Right atrium auricular region (tissue), 2 donors: Measurements from ENCODE around the gene PRG2. TPM values are rescaled to one million over a fixed set of nuclear protein-coding genes. Genes with fewer than 3 reads are reported as not detected.

ENCODE experiments used
- DNase-seq: peaks from one replicate; pipeline ENCODE4 v3.0.0-alpha.2; 2019; ENCODE audit warnings: low spot score
- H3K27ac ChIP-seq, 2 donors: fragments of 200-600 bp; sonication (generic); 1 replicate in 1 of 2; 2 replicates in 1 of 2; pipeline ENCODE4 v1.5.1; 2016 to 2019
- H3K27me3 ChIP-seq, 2 donors: fragments of 200-600 bp; sonication (generic); one replicate each; pipeline versions ENCODE4 v1.5.1 to v1.6.0; 2017 to 2019
- H3K36me3 ChIP-seq: fragments of 200-600 bp; sonication (generic); one replicate; pipeline ENCODE4 v1.5.1; 2016
- H3K4me1 ChIP-seq, 2 donors: fragments of 200-600 bp; sonication (generic); one replicate each; pipeline versions ENCODE4 v1.5.1 to v1.6.0; 2017 to 2019
- H3K4me3 ChIP-seq, 2 donors: fragments of 200-600 bp; sonication (generic); 1 replicate in 1 of 2; 2 replicates in 1 of 2; pipeline ENCODE4 v1.5.1; 2017 to 2019; ENCODE audit warnings: mild to moderate bottlenecking in 1 of 2, moderate library complexity in 1 of 2
- H3K9me3 ChIP-seq, 2 donors: fragments of 200-600 bp; sonication (generic); one replicate each; pipeline ENCODE4 v1.5.1; 2019
- CTCF ChIP-seq, 2 donors: fragments of 200-600 bp; sonication (generic); IDR thresholded peaks; one replicate each; pipeline ENCODE4 v1.5.1; 2019; ENCODE audit warnings: antibody characterized with exemption in 2 of 2
- total RNA-seq, 2 donors: library from RNA; depleted of rRNA; stranded (reverse); fragments of >200 nt; gene quantifications; one replicate each; pipeline ENCODE4 v1.1.0, GENCODE V29; 2016

PRG2 gene
- total RNA-seq, 2 donors from 2014 or later, result not detected

- no peak for TF ChIP-seq CTCF (IDR thresholded peaks at IDR 0.05)
- H3K27ac ChIP-seq, result no peak overlapping the region
- no peak for DNase-seq
Measured at GRCh38 chr11:57353852-57354251, 36.6 kb downstream of the PRG2 start.

GRCh38 chr11:57353446-57353845 lies 37.0 kb downstream of the PRG2 start:
- Histone ChIP-seq H3K36me3 (no peaks in the 10 kb centered on the region), H3K27me3 (no peaks in the 10 kb centered on the region), H3K4me3 (no peak overlapping the region), H3K9me3 (no peaks in the 10 kb centered on the region), H3K4me1 (peaks cover 0 to 19% of the 10 kb centered on the region in 2 donors), H3K27ac (no peak overlapping the region)
- no peak for TF ChIP-seq CTCF (IDR thresholded peaks at IDR 0.05)
- DNase-seq, result no peak

More at GRCh38 chr11:57353852-57354251, 36.6 kb downstream of the PRG2 start:
- no peak overlapping the region for H3K4me3 ChIP-seq
- H3K4me1 ChIP-seq, result peaks cover 0 to 19% of the 10 kb centered on the region in 2 donors
- H3K36me3 ChIP-seq, result no peaks in the 10 kb centered on the region
- H3K27me3 ChIP-seq, result no peaks in the 10 kb centered on the region
- no peaks in the 10 kb centered on the region for H3K9me3 ChIP-seq

GRCh38 chr11:57353036-57353435 lies 37.4 kb downstream of the PRG2 start:
- no peak for TF ChIP-seq CTCF (IDR thresholded peaks at IDR 0.05)
- peaks cover 0 to 17% of the 10 kb centered on the region in 2 donors for H3K4me1 ChIP-seq
- no peak overlapping the region for H3K27ac ChIP-seq
- H3K9me3 ChIP-seq, result no peaks in the 10 kb centered on the region
- no peak overlapping the region for H3K4me3 ChIP-seq
- no peaks in the 10 kb centered on the region for H3K36me3 ChIP-seq
- H3K27me3 ChIP-seq, result no peaks in the 10 kb centered on the region
- DNase-seq, result no peak

GRCh38 chr11:57349491-57350274 lies 40.8 kb downstream of the PRG2 start:
- Histone ChIP-seq H3K4me1 (peaks cover 0 to 15% of the 10 kb centered on the region in 2 donors), H3K27me3 (no peaks in the 10 kb centered on the region), H3K27ac (no peak overlapping the region), H3K36me3 (no peaks in the 10 kb centered on the region), H3K9me3 (no peaks in the 10 kb centered on the region), H3K4me3 (no peak overlapping the region)
- peak; percentile 93 to 96 for TF ChIP-seq CTCF (IDR thresholded peaks at IDR 0.05)
- peak; percentile 77 for DNase-seq

GRCh38 chr11:57348636-57349313 lies 41.7 kb downstream of the PRG2 start:
- DNase-seq, result no peak
- Histone ChIP-seq H3K36me3 (no peaks in the 10 kb centered on the region), H3K27me3 (no peaks in the 10 kb centered on the region), H3K4me3 (no peak overlapping the region), H3K4me1 (peaks cover 0 to 15% of the 10 kb centered on the region in 2 donors), H3K9me3 (no peaks in the 10 kb centered on the region), H3K27ac (no peak overlapping the region)
- TF ChIP-seq CTCF (IDR thresholded peaks at IDR 0.05), result no peak
